SU-DHL-6 (cell line): ENCODE data around the gene PLAA.

Source experiments
- CTCF ChIP-seq: fragments of 200-600 bp; sonication (generic); IDR thresholded peaks from one replicate; pipeline ENCODE4 v1.5.1; 2017; ENCODE audit warnings: antibody characterized with exemption, mild to moderate bottlenecking, low read length, moderate library complexity; ENCODE audit not compliant: insufficient read depth, poor library complexity, severe bottlenecking
- EZH2phosphoT487 ChIP-seq: fragments of 200-600 bp; sonication (generic), shearing (Covaris generic); conservative IDR thresholded peaks from 2 replicates; pipeline ENCODE4 v1.6.1; 2018; ENCODE audit warnings: mild to moderate bottlenecking, antibody characterized with exemption, low read length, moderate library complexity, mixed read lengths

DNA sequence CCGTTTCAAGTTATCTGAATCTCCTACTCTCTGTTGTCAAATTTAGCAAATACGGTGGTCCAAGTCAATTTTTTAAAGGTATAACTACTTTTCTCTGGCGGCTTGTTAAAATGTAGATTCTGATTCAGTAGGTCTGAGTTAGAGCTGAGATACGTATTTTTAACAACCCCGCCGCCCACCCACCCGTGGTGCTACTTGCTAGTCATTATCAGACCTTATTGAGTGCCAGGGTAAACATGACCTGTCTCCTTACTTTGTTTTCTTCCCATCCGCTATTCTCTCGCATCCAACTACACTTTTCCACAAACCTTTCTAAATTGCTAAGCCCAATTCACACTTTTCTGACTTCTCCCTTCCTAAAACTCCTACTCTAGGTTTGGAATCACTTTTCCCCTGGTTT, 694 bp upstream of the PLAA start:
- TF ChIP-seq CTCF (no peak), EZH2phosphoT487 (no peak)
